Dedifferentiated amniotic fluid mesenchymal stem cell (primary cell): ENCODE measurements around the gene CYB561D1.

Experiments used
- DNase-seq: peaks from one replicate; pipeline ENCODE4 v3.0.0-alpha.2; 2016; ENCODE audit errors: extremely low spot score

Gene CYB561D1

DNA sequence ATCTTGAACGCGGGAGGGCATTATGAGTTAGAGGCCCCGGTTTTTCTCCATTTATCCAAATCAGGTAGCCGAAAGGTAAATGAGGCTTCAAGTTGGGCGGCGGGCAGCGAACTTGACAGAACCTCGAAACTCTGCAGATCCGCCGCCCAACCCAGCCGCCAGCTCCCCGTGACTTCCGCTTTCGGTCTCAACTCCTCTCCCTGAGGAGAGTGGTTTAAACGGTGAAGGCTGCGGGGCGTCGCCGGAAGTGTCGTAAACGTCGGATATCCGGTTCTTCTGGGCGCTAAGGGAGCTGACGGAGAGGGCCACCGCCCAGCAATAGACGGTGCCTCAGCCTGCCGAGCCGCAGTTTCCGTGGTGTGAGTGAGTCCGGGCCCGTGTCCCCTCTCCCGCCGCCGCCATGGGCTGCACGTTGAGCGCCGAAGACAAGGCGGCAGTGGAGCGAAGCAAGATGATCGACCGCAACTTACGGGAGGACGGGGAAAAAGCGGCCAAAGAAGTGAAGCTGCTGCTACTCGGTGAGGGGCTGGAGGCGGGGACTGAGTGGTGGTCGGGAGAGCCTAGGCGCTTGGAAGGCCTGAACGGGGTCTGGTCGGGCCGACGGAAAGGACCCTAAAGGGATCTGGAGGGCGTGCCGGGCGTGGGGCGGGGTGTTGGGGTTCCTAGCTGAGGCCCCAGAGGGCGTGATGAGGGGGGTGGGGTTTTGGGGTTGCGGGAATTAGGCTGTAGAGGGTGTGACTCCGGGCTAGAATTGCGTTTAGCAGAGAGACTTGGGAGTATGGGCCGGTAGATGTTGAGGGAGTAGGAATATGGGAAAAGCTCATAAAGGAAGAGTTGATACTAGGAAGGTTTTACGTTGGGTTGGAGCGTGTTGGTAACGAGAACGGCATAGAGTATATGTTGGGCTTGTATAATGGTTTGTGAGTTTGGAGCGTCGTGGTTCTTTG lies 54.7 kb downstream of the CYB561D1 start, which contains the start of gene GNAI3:
TSS of gene GNAI3 (plus strand) at position 295 of the 947 bp plus-strand sequence. CDS start at position 401, 106 bp downstream.
- DNase-seq = peak; percentile 98
